HepG2 (cell line): Measurements from ENCODE around the gene TUBA4B. TPM values are rescaled to one million over a fixed set of nuclear protein-coding genes. Genes with fewer than 3 reads are reported as not detected.
A peak's percentile ranks its signal among the peaks of the same experiment; 100 is the strongest.

Experiments
- ARNT2 ChIP-seq: sonication (generic); formaldehyde crosslinking; IDR thresholded peaks from 2 replicates; pipeline ENCODE4 v1.8.0; 2022; ENCODE audit warnings: mild to moderate bottlenecking, low read depth, missing genetic modification reagents, moderate library complexity
- KMT2B ChIP-seq: IDR thresholded peaks from 2 replicates; pipeline ENCODE4 v1.6.1; 2016; ENCODE audit warnings: missing genetic modification reagents, missing compliant biosample characterization
- MAZ ChIP-seq, 2 experiments: sonication (generic) in 1 of 2; formaldehyde crosslinking in 1 of 2; IDR thresholded peaks; 2 replicates each; pipeline versions ENCODE4 v1.5.0 to v1.6.1; 2012 to 2020; ENCODE audit warnings: low read depth in 2 of 2, mild to moderate bottlenecking in 2 of 2, borderline replicate concordance in 1 of 2, improper control_type of control experiment in 1 of 2, low read length in 1 of 2, missing genetic modification reagents in 1 of 2, moderate library complexity in 1 of 2
- NRL ChIP-seq: sonication (generic); formaldehyde crosslinking; IDR thresholded peaks from 2 replicates; pipeline ENCODE4 v1.5.0; 2020; ENCODE audit warnings: missing genetic modification reagents, mild to moderate bottlenecking, moderate library complexity, borderline replicate concordance
- PAF1 ChIP-seq: IDR thresholded peaks from 2 replicates; pipeline ENCODE4 v1.6.1; 2016; ENCODE audit warnings: missing genetic modification reagents, missing compliant biosample characterization
- RARG ChIP-seq: sonication (generic); formaldehyde crosslinking; IDR thresholded peaks from 2 replicates; pipeline ENCODE4 v1.4.0; 2020; ENCODE audit warnings: low read depth, mild to moderate bottlenecking, missing genetic modification reagents
- REPIN1 ChIP-seq: sonication (generic); formaldehyde crosslinking; IDR thresholded peaks from 2 replicates; pipeline ENCODE4 v1.8.0; 2022; ENCODE audit warnings: missing genetic modification reagents, low read depth, mild to moderate bottlenecking, borderline replicate concordance
- SIN3A ChIP-seq: IDR thresholded peaks from 2 replicates; pipeline ENCODE4 v1.6.1; 2011; ENCODE audit warnings: low read depth, mild to moderate bottlenecking, control low read depth, low read length, borderline replicate concordance
- WIZ ChIP-seq: sonication (generic); formaldehyde crosslinking; IDR thresholded peaks from 2 replicates; pipeline ENCODE4 v1.5.1; 2020; ENCODE audit warnings: mild to moderate bottlenecking, missing genetic modification reagents
- ZBTB1 ChIP-seq: sonication (generic); formaldehyde crosslinking; IDR thresholded peaks from 2 replicates; pipeline ENCODE4 v1.4.0; 2020; ENCODE audit warnings: missing genetic modification reagents, borderline replicate concordance
- ZFY ChIP-seq: sonication (generic); formaldehyde crosslinking; IDR thresholded peaks from 2 replicates; pipeline ENCODE4 v1.4.0; 2020; ENCODE audit warnings: missing genetic modification reagents
- ZKSCAN5 ChIP-seq: sonication (generic); formaldehyde crosslinking; IDR thresholded peaks from 2 replicates; pipeline ENCODE4 v1.5.1; 2020; ENCODE audit warnings: mild to moderate bottlenecking, missing genetic modification reagents
- ZNF180 ChIP-seq: sonication (generic); formaldehyde crosslinking; IDR thresholded peaks from 2 replicates; pipeline ENCODE4 v1.4.0; 2020; ENCODE audit warnings: low read depth, missing genetic modification reagents, borderline replicate concordance
- ZNF484 ChIP-seq: sonication (generic); formaldehyde crosslinking; IDR thresholded peaks from 2 replicates; pipeline ENCODE4 v1.5.1; 2020; ENCODE audit warnings: mild to moderate bottlenecking, low read depth, missing genetic modification reagents, borderline replicate concordance
- ZNF607 ChIP-seq: sonication (generic); formaldehyde crosslinking; IDR thresholded peaks from 2 replicates; pipeline ENCODE4 v1.5.1; 2020; ENCODE audit warnings: missing genetic modification reagents, mild to moderate bottlenecking, borderline replicate concordance
- ZNF703 ChIP-seq: sonication (generic); formaldehyde crosslinking; IDR thresholded peaks from 2 replicates; pipeline ENCODE4 v1.5.1; 2020; ENCODE audit warnings: missing genetic modification reagents, mild to moderate bottlenecking, moderate library complexity, borderline replicate concordance
- ZNF878 ChIP-seq: sonication (generic); formaldehyde crosslinking; IDR thresholded peaks from 2 replicates; pipeline ENCODE4 v1.8.1; 2023; ENCODE audit warnings: mild to moderate bottlenecking, missing genetic modification reagents, moderate library complexity
- ZSCAN29 ChIP-seq: sonication (generic); formaldehyde crosslinking; conservative IDR thresholded peaks from 2 replicates; pipeline ENCODE4 v1.4.0; 2020; ENCODE audit warnings: mild to moderate bottlenecking, missing genetic modification reagents
- polyA plus RNA-seq, 8 experiments: library from polyadenylated mRNA; depleted of rRNA in 3 of 8; stranded (reverse) in 7 of 8; unstranded in 1 of 8; fragments of >200 nt; fragmentation: Illumina TruSeq in 4 of 8; extraction: Trizol in 4 of 8; gene quantifications; 2 replicates each; pipeline versions ENCODE4 v1.2.1 to v1.2.3, GENCODE V29; 2011 to 2016; ENCODE audit warnings: low read depth in 4 of 8, missing spikeins in 1 of 8, mixed read lengths in 1 of 8; ENCODE audit not compliant: insufficient read depth in 1 of 8
- total RNA-seq, 5 experiments: library from RNA; depleted of rRNA; stranded (reverse); fragments of >200 nt; fragmentation: Illumina TruSeq; extraction: Trizol; gene quantifications; 2 replicates each; pipeline ENCODE4 v1.2.3, GENCODE V29; 2016; ENCODE audit warnings: low read depth in 1 of 5
- TF ChIP-seq, protein P1 (sequence below), 2 experiments: sonication (generic) in 1 of 2; formaldehyde crosslinking in 1 of 2; IDR thresholded peaks; 2 replicates each; pipeline versions ENCODE4 v1.5.1 to v1.6.1; 2011 to 2020; ENCODE audit warnings: borderline replicate concordance in 1 of 2, low read depth in 1 of 2, low read length in 1 of 2, mild to moderate bottlenecking in 1 of 2, missing genetic modification reagents in 1 of 2, moderate library complexity in 1 of 2
- TF ChIP-seq, protein P2 (sequence below): sonication (generic); formaldehyde crosslinking; IDR thresholded peaks from 2 replicates; pipeline ENCODE4 v1.8.1; 2023; ENCODE audit warnings: missing genetic modification reagents, mild to moderate bottlenecking, borderline replicate concordance
- TF ChIP-seq, protein P3 (sequence below): IDR thresholded peaks from 2 replicates; pipeline ENCODE4 v1.6.1; 2016
- TF ChIP-seq, protein P4 (sequence below): sonication (generic); formaldehyde crosslinking; IDR thresholded peaks from 2 replicates; pipeline ENCODE4 v1.4.0; 2020; ENCODE audit warnings: missing genetic modification reagents, low read depth, mild to moderate bottlenecking, borderline replicate concordance

The TUBA4B gene
- total and polyA plus RNA-seq, 2 of the 13 experiments (the other 11 are each of a cell fraction or from before 2014, with no cell fraction given): 0.18 to 0.22 TPM

DNA sequence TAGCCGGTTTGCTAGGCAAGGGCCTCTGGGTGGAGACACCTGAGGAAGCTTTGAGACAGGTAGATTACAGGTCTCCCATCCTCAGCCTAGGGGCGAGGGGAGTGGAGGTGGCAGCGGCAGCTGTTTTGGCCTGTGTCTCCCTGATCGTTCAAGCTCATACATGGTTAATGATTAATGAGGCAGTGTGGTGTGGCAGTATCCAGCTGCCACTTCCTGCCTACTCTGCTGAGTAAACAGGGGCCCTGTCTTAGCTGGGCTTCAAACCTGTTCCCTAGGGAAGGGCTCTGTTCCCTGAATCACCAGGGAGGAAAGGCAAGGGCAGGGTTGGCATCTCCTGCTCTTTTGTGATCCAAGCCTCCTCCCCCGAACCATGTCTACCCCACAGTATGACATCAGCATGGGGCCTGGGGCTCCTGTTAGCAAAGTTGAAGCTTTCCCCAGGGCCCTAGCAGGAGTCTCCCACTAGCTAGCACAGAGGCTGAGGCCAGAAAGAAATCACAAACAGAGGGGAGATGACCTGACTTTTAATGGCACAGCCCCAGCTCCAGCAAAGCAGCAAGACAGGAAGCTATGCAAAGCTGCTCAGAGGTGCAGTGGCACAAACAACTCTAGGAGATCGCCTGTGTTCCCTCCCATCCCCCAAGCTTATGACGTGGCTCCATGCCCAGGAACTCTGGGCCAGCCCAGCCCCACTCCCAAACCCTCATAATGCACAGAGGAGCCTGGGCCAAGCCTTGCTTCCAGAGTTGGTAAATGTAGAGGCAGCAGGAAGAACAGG lies 3.7 kb upstream of the TUBA4B start (continued):
- TF ChIP-seq, protein P1, sequence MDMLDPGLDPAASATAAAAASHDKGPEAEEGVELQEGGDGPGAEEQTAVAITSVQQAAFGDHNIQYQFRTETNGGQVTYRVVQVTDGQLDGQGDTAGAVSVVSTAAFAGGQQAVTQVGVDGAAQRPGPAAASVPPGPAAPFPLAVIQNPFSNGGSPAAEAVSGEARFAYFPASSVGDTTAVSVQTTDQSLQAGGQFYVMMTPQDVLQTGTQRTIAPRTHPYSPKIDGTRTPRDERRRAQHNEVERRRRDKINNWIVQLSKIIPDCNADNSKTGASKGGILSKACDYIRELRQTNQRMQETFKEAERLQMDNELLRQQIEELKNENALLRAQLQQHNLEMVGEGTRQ (IDR thresholded peaks at IDR 0.05; ENCODE audit: low read depth, low read length): no peak
- TF ChIP-seq, protein P1 (CRISPR knock-in tag; IDR thresholded peaks at IDR 0.05; ENCODE audit: borderline replicate concordance): no peak; the same call in 1 of the 2 replicates
- TF ChIP-seq PAF1: no peak
- TF ChIP-seq, protein P2, sequence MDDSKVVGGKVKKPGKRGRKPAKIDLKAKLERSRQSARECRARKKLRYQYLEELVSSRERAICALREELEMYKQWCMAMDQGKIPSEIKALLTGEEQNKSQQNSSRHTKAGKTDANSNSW (CRISPR knock-in tag): peak; percentile 62; the same call in 1 of the 2 replicates
- no peak for TF ChIP-seq KMT2B (CRISPR knock-in tag)
- no peak for TF ChIP-seq ZNF703 (CRISPR knock-in tag)
- peak; percentile 82; the same call in 1 of the 2 replicates for TF ChIP-seq ARNT2 (CRISPR knock-in tag)
- TF ChIP-seq MAZ (IDR thresholded peaks at IDR 0.05; ENCODE audit: borderline replicate concordance, low read depth, low read length): no peak
- peak; percentile 82 for TF ChIP-seq MAZ (CRISPR knock-in tag; IDR thresholded peaks at IDR 0.05; ENCODE audit: low read depth)
- TF ChIP-seq ZNF878 (CRISPR knock-in tag): peak; percentile 82; the same call in 1 of the 2 replicates
- TF ChIP-seq ZSCAN29 (CRISPR knock-in tag): 0 out of 2 replicates have a peak, but pooled peaks have one; percentile 7
- TF ChIP-seq, protein P3, sequence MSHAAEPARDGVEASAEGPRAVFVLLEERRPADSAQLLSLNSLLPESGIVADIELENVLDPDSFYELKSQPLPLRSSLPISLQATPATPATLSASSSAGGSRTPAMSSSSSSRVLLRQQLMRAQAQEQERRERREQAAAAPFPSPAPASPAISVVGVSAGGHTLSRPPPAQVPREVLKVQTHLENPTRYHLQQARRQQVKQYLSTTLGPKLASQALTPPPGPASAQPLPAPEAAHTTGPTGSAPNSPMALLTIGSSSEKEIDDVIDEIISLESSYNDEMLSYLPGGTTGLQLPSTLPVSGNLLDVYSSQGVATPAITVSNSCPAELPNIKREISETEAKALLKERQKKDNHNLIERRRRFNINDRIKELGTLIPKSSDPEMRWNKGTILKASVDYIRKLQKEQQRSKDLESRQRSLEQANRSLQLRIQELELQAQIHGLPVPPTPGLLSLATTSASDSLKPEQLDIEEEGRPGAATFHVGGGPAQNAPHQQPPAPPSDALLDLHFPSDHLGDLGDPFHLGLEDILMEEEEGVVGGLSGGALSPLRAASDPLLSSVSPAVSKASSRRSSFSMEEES (CRISPR knock-in tag): no peak
- peak; percentile 51; the same call in 1 of the 2 replicates for TF ChIP-seq NRL (CRISPR knock-in tag)
- no peak for TF ChIP-seq ZNF180
- TF ChIP-seq ZNF484: no peak
- peak; percentile 81 for TF ChIP-seq ZFY (CRISPR knock-in tag)
- peak; percentile 60 for TF ChIP-seq SIN3A
- TF ChIP-seq, protein P4, sequence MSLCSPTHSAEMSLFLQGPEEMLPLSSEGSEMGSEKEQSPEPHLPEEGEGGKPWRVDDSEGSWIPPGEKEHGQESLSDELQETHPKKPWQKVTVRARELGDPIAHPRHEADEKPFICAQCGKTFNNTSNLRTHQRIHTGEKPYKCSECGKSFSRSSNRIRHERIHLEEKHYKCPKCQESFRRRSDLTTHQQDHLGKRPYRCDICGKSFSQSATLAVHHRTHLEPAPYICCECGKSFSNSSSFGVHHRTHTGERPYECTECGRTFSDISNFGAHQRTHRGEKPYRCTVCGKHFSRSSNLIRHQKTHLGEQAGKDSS (CRISPR knock-in tag): peak; percentile 43; the same call in 1 of the 2 replicates
- TF ChIP-seq ZNF607 (CRISPR knock-in tag): no peak; the same call in 1 of the 2 replicates
- peak; percentile 64; the same call in 1 of the 2 replicates for TF ChIP-seq ZKSCAN5 (CRISPR knock-in tag)
- TF ChIP-seq REPIN1 (CRISPR knock-in tag): peak; percentile 89
- TF ChIP-seq RARG: 0 out of 2 replicates have a peak, but pooled peaks have one; percentile 24
- no peak for TF ChIP-seq WIZ
- no peak for TF ChIP-seq ZBTB1 (CRISPR knock-in tag)
